HUES6 (cell line): ENCODE results near the gene GCLM.
"Not testable (repeated sequence)": the region's sequence is repeated elsewhere in the genome, so short reads cannot be mapped to it uniquely, and the experiment has no call there.

ENCODE experiments used
- H3K27ac ChIP-seq: 2 replicates; pipeline ENCODE4 v1.7.0; 2013; ENCODE audit warnings: low read depth, mild to moderate bottlenecking, low read length, inconsistent platforms
- H3K27me3 ChIP-seq: 2 replicates; pipeline ENCODE4 v1.6.1; 2013; ENCODE audit warnings: low read length; ENCODE audit not compliant: control insufficient read depth, insufficient read depth
- H3K36me3 ChIP-seq: 2 replicates; pipeline ENCODE4 v1.6.1; 2013; ENCODE audit warnings: low read length; ENCODE audit not compliant: control insufficient read depth, insufficient read depth
- H3K4me1 ChIP-seq: 2 replicates; pipeline ENCODE4 v1.6.1; 2013; ENCODE audit warnings: low read length; ENCODE audit not compliant: control insufficient read depth, insufficient read depth
- H3K4me3 ChIP-seq: 2 replicates; pipeline ENCODE4 v1.5.1; 2013; ENCODE audit warnings: low read depth, low read length
- H3K9ac ChIP-seq: one replicate; pipeline ENCODE4 v1.6.1; 2013; ENCODE audit warnings: mild to moderate bottlenecking, low read length
- H3K9me3 ChIP-seq: 2 replicates; pipeline ENCODE4 v1.6.1; 2013; ENCODE audit warnings: low read depth, low read length; ENCODE audit not compliant: control insufficient read depth, insufficient read depth

Gene GCLM

GRCh38 chr1:93910880-93911279, 1.6 kb upstream of the GCLM start:
- not testable (repeated sequence) for H3K9me3 ChIP-seq, H3K27ac ChIP-seq, H3K4me3 ChIP-seq, H3K9ac ChIP-seq, H3K27me3 ChIP-seq, H3K36me3 ChIP-seq
- H3K4me1 ChIP-seq: peaks cover 16% of the 10 kb centered on the region; the same call in 1 of the 2 replicates

GRCh38 chr1:93910305-93910704, 1.1 kb upstream of the GCLM start:
- Histone ChIP-seq H3K36me3 (no peaks in the 10 kb centered on the region), H3K27me3 (no peaks in the 10 kb centered on the region), H3K27ac (no peak overlapping the region), H3K4me1 (peaks cover 16% of the 10 kb centered on the region; the same call in 1 of the 2 replicates), H3K4me3 (peak overlapping the region; percentile 86), H3K9me3 (no peaks in the 10 kb centered on the region), H3K9ac (no peak overlapping the region)

- Histone ChIP-seq H3K4me1 (peaks cover 16% of the 10 kb centered on the region; the same call in 1 of the 2 replicates), H3K9ac (peak overlapping the region; percentile 90), H3K9me3 (no peaks in the 10 kb centered on the region), H3K4me3 (peak overlapping the region; percentile 86), H3K27ac (no peak overlapping the region; the same call in 1 of the 2 replicates), H3K27me3 (no peaks in the 10 kb centered on the region), H3K36me3 (no peaks in the 10 kb centered on the region)
These were observed 660 bp downstream of the GCLM start for GRCh38 chr1:93908394-93909145.

GRCh38 chr1:93907718-93908117, 1.5 kb downstream of the GCLM start:
- H3K27ac ChIP-seq: no peak overlapping the region
- no peaks in the 10 kb centered on the region for H3K36me3 ChIP-seq
- no peaks in the 10 kb centered on the region for H3K9me3 ChIP-seq
- H3K27me3 ChIP-seq: no peaks in the 10 kb centered on the region
- peak overlapping the region; percentile 86 for H3K4me3 ChIP-seq
- H3K9ac ChIP-seq: peak overlapping the region; percentile 5
- H3K4me1 ChIP-seq: peaks cover 16% of the 10 kb centered on the region; the same call in 1 of the 2 replicates

GRCh38 chr1:93906480-93906879, 2.8 kb downstream of the GCLM start:
- no peak overlapping the region for H3K27ac ChIP-seq
- H3K4me1 ChIP-seq: peaks cover 16% of the 10 kb centered on the region; the same call in 1 of the 2 replicates
- H3K4me3 ChIP-seq: no peak overlapping the region

DNA sequence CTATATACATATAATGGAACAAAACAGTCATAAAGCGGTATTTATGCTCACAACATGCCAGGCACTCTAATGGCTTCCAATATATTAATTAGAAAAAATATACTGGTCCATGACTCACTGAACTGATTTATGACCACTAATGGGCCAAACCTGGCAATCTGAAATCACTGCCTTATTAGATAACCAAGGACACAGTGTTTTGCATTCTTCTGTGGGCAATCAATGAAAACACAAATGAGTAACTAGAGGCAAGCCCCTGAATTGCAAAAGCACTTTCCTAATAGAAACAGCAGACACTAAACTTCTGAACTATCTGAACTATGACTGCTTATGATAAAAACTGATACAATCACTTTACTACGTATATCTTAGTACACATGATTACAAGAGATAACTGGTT, 3.5 kb downstream of the GCLM start:
- Histone ChIP-seq H3K4me1 (peaks cover 16% of the 10 kb centered on the region; the same call in 1 of the 2 replicates), H3K27me3 (no peaks in the 10 kb centered on the region), H3K36me3 (peaks cover 7% of the 10 kb centered on the region), H3K9me3 (no peaks in the 10 kb centered on the region), H3K4me3 (no peak overlapping the region), H3K27ac (no peak overlapping the region), H3K9ac (no peak overlapping the region)

More at GRCh38 chr1:93906480-93906879, 2.8 kb downstream of the GCLM start:
- no peaks in the 10 kb centered on the region for H3K27me3 ChIP-seq
- H3K36me3 ChIP-seq: no peaks in the 10 kb centered on the region
- H3K9ac ChIP-seq: no peak overlapping the region
- no peaks in the 10 kb centered on the region for H3K9me3 ChIP-seq

- Histone ChIP-seq H3K36me3 (peaks cover 8% of the 10 kb centered on the region), H3K27me3 (no peaks in the 10 kb centered on the region), H3K4me3 (no peak overlapping the region), H3K9me3 (no peaks in the 10 kb centered on the region), H3K4me1 (peaks cover 16% of the 10 kb centered on the region; the same call in 1 of the 2 replicates), H3K9ac (no peak overlapping the region), H3K27ac (no peak overlapping the region)
These were observed 4.2 kb downstream of the GCLM start for GRCh38 chr1:93905051-93905450.

DNA sequence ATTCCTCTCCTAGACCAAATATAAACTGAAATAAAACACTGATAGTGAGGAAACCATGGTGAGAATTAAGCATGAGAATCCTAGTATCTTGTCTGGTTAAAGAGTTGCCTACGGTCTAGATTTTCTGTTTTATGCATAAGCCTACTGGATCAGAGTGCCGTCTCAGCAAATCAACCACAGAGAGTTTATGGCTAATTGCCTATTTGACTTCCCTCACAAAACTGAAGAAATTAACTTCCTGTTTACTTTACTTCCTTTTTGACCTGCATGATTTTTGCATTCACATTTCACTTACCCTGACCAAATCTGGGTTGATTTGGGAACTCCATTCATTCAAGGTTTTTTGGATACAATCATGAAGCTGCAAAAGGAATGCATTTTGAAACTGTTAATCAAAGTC, 5.0 kb downstream of the GCLM start:
- Histone ChIP-seq H3K9ac (no peak overlapping the region), H3K27me3 (no peaks in the 10 kb centered on the region), H3K27ac (no peak overlapping the region), H3K9me3 (no peaks in the 10 kb centered on the region), H3K4me3 (no peak overlapping the region), H3K4me1 (peaks cover 16% of the 10 kb centered on the region; the same call in 1 of the 2 replicates), H3K36me3 (peaks cover 8% of the 10 kb centered on the region)

- H3K9ac ChIP-seq: no peak overlapping the region
- no peaks in the 10 kb centered on the region for H3K27me3 ChIP-seq
- peaks cover 22% of the 10 kb centered on the region for H3K36me3 ChIP-seq
- no peak overlapping the region for H3K27ac ChIP-seq
- no peaks in the 10 kb centered on the region for H3K9me3 ChIP-seq
- no peaks in the 10 kb centered on the region for H3K4me1 ChIP-seq
- no peak overlapping the region for H3K4me3 ChIP-seq
These were observed 8.3 kb downstream of the GCLM start for GRCh38 chr1:93900723-93901504.

- Histone ChIP-seq H3K9me3 (no peaks in the 10 kb centered on the region), H3K27ac (no peak overlapping the region), H3K36me3 (peaks cover 26% of the 10 kb centered on the region), H3K4me1 (no peaks in the 10 kb centered on the region), H3K27me3 (no peaks in the 10 kb centered on the region), H3K4me3 (no peak overlapping the region), H3K9ac (no peak overlapping the region)
These were observed 9.6 kb downstream of the GCLM start for GRCh38 chr1:93899543-93900207.
